CD8-positive, alpha-beta memory T cell (primary cell): ENCODE data around the gene ZNF354B. TPM values are rescaled to one million over a fixed set of nuclear protein-coding genes. Genes with fewer than 3 reads are reported as not detected.
A peak's percentile ranks its signal among the peaks of the same experiment; 100 is the strongest.

Source experiments
- CTCF ChIA-PET: fragments of 350-600 bp; sonication (Branson Sonifier 250); formaldehyde crosslinking; loops from one replicate; lab custom pipeline; 2021; ENCODE audit warnings: antibody characterized with exemption; lab: Charles Lee
- POLR2A ChIA-PET: fragments of 350-600 bp; sonication (Branson Sonifier 250); formaldehyde crosslinking; loops from one replicate; lab custom pipeline; 2021; ENCODE audit warnings: antibody characterized with exemption; lab: Charles Lee
- DNase-seq, 5 donors: peaks; one replicate each; pipeline versions ENCODE4 v3.0.0 to v3.0.0-alpha.2; 2020 to 2022; ENCODE audit warnings: mixed read lengths in 1 of 5
- H3K27ac ChIP-seq: one replicate; pipeline ENCODE4 v1.7.0; 2013; ENCODE audit warnings: low read depth, mild to moderate bottlenecking, low read length, moderate library complexity
- H3K27me3 ChIP-seq: 2 replicates; pipeline ENCODE4 v1.7.0; 2013; ENCODE audit warnings: low read length, mild to moderate bottlenecking; ENCODE audit not compliant: insufficient read depth, poor library complexity, severe bottlenecking
- H3K36me3 ChIP-seq: 2 replicates; pipeline ENCODE4 v1.7.0; 2013; ENCODE audit warnings: mild to moderate bottlenecking, low read length, moderate library complexity; ENCODE audit not compliant: insufficient read depth
- H3K4me1 ChIP-seq: 2 replicates; pipeline ENCODE4 v1.7.0; 2013; ENCODE audit warnings: mild to moderate bottlenecking, low read length, moderate library complexity; ENCODE audit not compliant: insufficient read depth
- H3K4me3 ChIP-seq: 2 replicates; pipeline ENCODE4 v1.7.0; 2013; ENCODE audit warnings: mild to moderate bottlenecking, low read length
- H3K9me3 ChIP-seq: 2 replicates; pipeline ENCODE4 v1.7.0; 2013; ENCODE audit warnings: mild to moderate bottlenecking, low read length
- H3K27ac Mint-ChIP-seq, 8 donors: one replicate each; pipeline ENCODE4 v1.8.0; 2020 to 2021; ENCODE audit warnings: mixed read lengths in 8 of 8, mild to moderate bottlenecking in 6 of 8, inconsistent platforms in 3 of 8, moderate library complexity in 3 of 8
- H3K27me3 Mint-ChIP-seq, 2 donors: one replicate each; pipeline ENCODE4 v1.8.0; 2020 to 2021; ENCODE audit warnings: mixed read lengths in 2 of 2, mild to moderate bottlenecking in 1 of 2, moderate library complexity in 1 of 2
- H3K36me3 Mint-ChIP-seq, 3 donors: one replicate each; pipeline ENCODE4 v1.8.0; 2020 to 2021; ENCODE audit warnings: mixed read lengths in 3 of 3, inconsistent platforms in 1 of 3, mild to moderate bottlenecking in 1 of 3
- H3K4me1 Mint-ChIP-seq, 3 donors: one replicate each; pipeline ENCODE4 v1.8.0; 2020 to 2021; ENCODE audit warnings: mixed read lengths in 3 of 3, inconsistent platforms in 1 of 3, mild to moderate bottlenecking in 1 of 3
- H3K4me3 Mint-ChIP-seq, 7 donors: one replicate each; pipeline ENCODE4 v1.8.0; 2020 to 2021; ENCODE audit warnings: mixed read lengths in 7 of 7, mild to moderate bottlenecking in 6 of 7, moderate library complexity in 4 of 7, inconsistent platforms in 2 of 7
- H3K9me3 Mint-ChIP-seq, 5 donors: one replicate each; pipeline ENCODE4 v1.8.0; 2020 to 2022; ENCODE audit warnings: mixed read lengths in 5 of 5, mild to moderate bottlenecking in 3 of 5, moderate library complexity in 2 of 5, inconsistent platforms in 1 of 5
- polyA plus RNA-seq: library from polyadenylated mRNA; unstranded; fragments of 300-500 nt; fragmentation: Illumina TruSeq; gene quantifications from one replicate; pipeline ENCODE4 v1.2.3, GENCODE V29; 2021
- total RNA-seq, 2 experiments: library from RNA; stranded (reverse); gene quantifications; one replicate each; pipeline ENCODE4 v1.2.3, GENCODE V29; 2021

ZNF354B gene
- total and polyA plus RNA-seq, 3 experiments from 2014 or later = 5.0 to 11.5 (median 10.5) TPM

- CTCF ChIA-PET = interaction anchor here (1.4 kb wide), 1 partner anchor 10 kb away, joined by 3 read pairs; no protein-coding TSS in a partner anchor
Observed at GRCh38 chr5:178895615-178896571, 36.1 kb downstream of the ZNF354B start, which contains the start of gene ZFP2. Gene ZFP2 (plus strand): TSS chr5:178895913. CDS start chr5:178931314, 35,401 bp downstream.

GRCh38 chr5:178899289-178899688 lies 39.5 kb downstream of the ZNF354B start:
- Histone ChIP-seq H3K36me3 (no peaks in the 10 kb centered on the region), H3K27me3 (no peaks in the 10 kb centered on the region), H3K4me3 (no peak overlapping the region), H3K27ac (no peak overlapping the region), H3K9me3 (no peaks in the 10 kb centered on the region), H3K4me1 (no peaks in the 10 kb centered on the region)
- Mint-ChIP-seq H3K4me3 (no peak overlapping the region), H3K4me1 (peaks cover 2 to 6% (median 6%) of the 10 kb centered on the region in 3 donors), H3K27ac (no peak overlapping the region), H3K27me3 (peaks cover 0 to 15% of the 10 kb centered on the region in 2 donors), H3K9me3 (peaks cover 15 to 56% (median 46%) of the 10 kb centered on the region in 5 donors), H3K36me3 (peaks cover 5 to 47% (median 13%) of the 10 kb centered on the region in 3 donors)
- DNase-seq = no peak
- CTCF ChIA-PET = no interaction called here
- POLR2A ChIA-PET = no interaction called here

More at GRCh38 chr5:178895615-178896571, 36.1 kb downstream of the ZNF354B start, which contains the start of gene ZFP2:
- POLR2A ChIA-PET = no interaction called here
- H3K27me3 Mint-ChIP-seq = peaks cover 0 to 12% of the 10 kb centered on the region in 2 donors
- Histone ChIP-seq H3K27me3 (no peaks in the 10 kb centered on the region), H3K36me3 (no peaks in the 10 kb centered on the region), H3K4me1 (no peaks in the 10 kb centered on the region), H3K4me3 (peak within 1 kb of the TSS; percentile 26), H3K9me3 (no peaks in the 10 kb centered on the region), H3K27ac (no peak within 1 kb of the TSS)
- H3K36me3 Mint-ChIP-seq = peaks cover 4 to 30% (median 6%) of the 10 kb centered on the region in 3 donors
- peaks cover 2 to 6% (median 6%) of the 10 kb centered on the region in 3 donors for H3K4me1 Mint-ChIP-seq
- peak within 1 kb of the TSS; percentile 53 to 81 (median 79) for H3K4me3 Mint-ChIP-seq
- peak in 2 of 5 donors; percentile 20 to 48 for DNase-seq
- peak within 1 kb of the TSS in 2 of 8 donors; percentile 38 to 89 for H3K27ac Mint-ChIP-seq
- peaks cover 5 to 69% (median 60%) of the 10 kb centered on the region in 5 donors for H3K9me3 Mint-ChIP-seq

GRCh38 chr5:178902849-178903248 lies 43.1 kb downstream of the ZNF354B start:
- no peaks in the 10 kb centered on the region for H3K9me3 ChIP-seq
- POLR2A ChIA-PET = no interaction called here
- Mint-ChIP-seq H3K9me3 (peaks cover 15 to 54% (median 36%) of the 10 kb centered on the region in 5 donors), H3K4me3 (no peak overlapping the region), H3K4me1 (no peaks in the 10 kb centered on the region), H3K27me3 (peaks cover 0 to 6% of the 10 kb centered on the region in 2 donors), H3K27ac (no peak overlapping the region), H3K36me3 (peaks cover 4 to 47% (median 16%) of the 10 kb centered on the region in 3 donors)
- H3K4me3 ChIP-seq = no peak overlapping the region
- H3K4me1 ChIP-seq = no peaks in the 10 kb centered on the region
- H3K27ac ChIP-seq = no peak overlapping the region
- H3K27me3 ChIP-seq = no peaks in the 10 kb centered on the region
- CTCF ChIA-PET = no interaction called here
- no peak for DNase-seq
- no peaks in the 10 kb centered on the region for H3K36me3 ChIP-seq

DNA sequence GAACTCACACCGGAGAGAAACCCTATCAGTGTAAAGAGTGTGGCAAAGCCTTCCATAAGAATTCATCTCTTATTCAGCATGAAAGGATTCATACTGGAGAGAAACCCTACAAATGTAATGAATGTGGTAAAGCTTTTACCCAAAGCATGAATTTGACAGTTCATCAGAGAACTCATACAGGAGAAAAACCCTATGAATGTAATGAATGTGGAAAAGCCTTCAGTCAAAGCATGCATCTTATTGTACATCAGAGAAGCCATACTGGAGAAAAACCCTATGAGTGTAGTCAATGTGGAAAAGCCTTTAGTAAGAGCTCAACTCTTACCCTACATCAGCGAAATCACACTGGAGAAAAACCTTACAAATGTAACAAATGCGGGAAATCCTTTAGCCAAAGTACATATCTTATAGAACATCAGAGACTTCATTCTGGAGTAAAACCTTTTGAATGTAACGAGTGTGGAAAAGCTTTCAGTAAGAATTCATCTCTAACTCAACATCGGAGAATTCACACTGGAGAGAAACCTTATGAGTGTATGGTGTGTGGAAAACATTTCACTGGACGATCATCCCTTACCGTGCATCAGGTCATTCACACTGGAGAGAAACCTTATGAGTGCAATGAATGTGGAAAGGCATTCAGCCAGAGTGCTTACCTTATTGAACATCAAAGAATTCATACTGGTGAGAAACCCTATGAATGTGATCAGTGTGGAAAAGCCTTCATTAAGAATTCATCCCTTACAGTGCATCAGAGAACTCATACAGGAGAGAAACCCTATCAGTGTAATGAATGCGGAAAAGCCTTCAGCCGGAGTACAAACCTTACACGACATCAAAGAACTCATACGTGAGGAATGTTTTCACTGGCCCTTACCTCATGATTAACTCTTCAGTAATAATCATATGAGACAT lies 72.3 kb downstream of the ZNF354B start:
- Mint-ChIP-seq H3K4me3 (no peak overlapping the region), H3K27ac (no peak overlapping the region), H3K9me3 (peaks cover 45 to 98% (median 94%) of the 10 kb centered on the region in 5 donors), H3K27me3 (peaks cover 0 to 3% of the 10 kb centered on the region in 2 donors), H3K36me3 (peaks cover 14 to 84% (median 62%) of the 10 kb centered on the region in 3 donors), H3K4me1 (no peaks in the 10 kb centered on the region)
- POLR2A ChIA-PET = no interaction called here
- no peak for DNase-seq
- Histone ChIP-seq H3K9me3 (peaks cover 65% of the 10 kb centered on the region), H3K36me3 (no peaks in the 10 kb centered on the region), H3K4me3 (peak overlapping the region; percentile 19), H3K27ac (no peak overlapping the region), H3K4me1 (no peaks in the 10 kb centered on the region), H3K27me3 (no peaks in the 10 kb centered on the region)
- CTCF ChIA-PET = no interaction called here

Other genes with a start within 250 kb of the ZNF354B start
- 10 to 100 TPM; 27.4 to 29.2 TPM for gene CLK4, start 232.9 kb upstream of the ZNF354B start, total RNA-seq
- 16.3 TPM for gene CLK4, start 232.9 kb upstream of the ZNF354B start, polyA plus RNA-seq
- 1 to 10 TPM; 7.7 to 8.8 TPM for gene ZNF354A, start 129.3 kb upstream of the ZNF354B start, total RNA-seq
- gene ZNF354A, start 129.3 kb upstream of the ZNF354B start, polyA plus RNA-seq = 15.0 TPM
- under 1 TPM; 0.31 to 0.40 TPM for gene ZFP2, start 36.0 kb downstream of the ZNF354B start, total RNA-seq
- gene ZFP2, start 36.0 kb downstream of the ZNF354B start, polyA plus RNA-seq = 0.98 TPM
- gene ZNF454, start 81.2 kb downstream of the ZNF354B start, total RNA-seq = not detected
- not detected for gene ZNF454, start 81.2 kb downstream of the ZNF354B start, polyA plus RNA-seq
- gene GRM6, start 135.4 kb downstream of the ZNF354B start, total RNA-seq = not detected
- gene GRM6, start 135.4 kb downstream of the ZNF354B start, polyA plus RNA-seq = not detected
- 1 to 10 TPM; 3.6 to 3.9 TPM for gene ZNF879, start 163.9 kb downstream of the ZNF354B start, total RNA-seq
- gene ZNF879, start 163.9 kb downstream of the ZNF354B start, polyA plus RNA-seq = 3.5 TPM
- 1 to 10 TPM; 5.7 to 6.0 TPM for gene ZNF354C, start 200.4 kb downstream of the ZNF354B start, total RNA-seq
- 0.87 TPM for gene ZNF354C, start 200.4 kb downstream of the ZNF354B start, polyA plus RNA-seq